ENCODE data around the gene WDR62.

Gene WDR62

GRCh38 chr19:36081894-36082293 is 27.2 kb downstream of the WDR62 start:
- DNase-seq = no peak

- no peak for DNase-seq
These were observed 28.2 kb downstream of the WDR62 start for GRCh38 chr19:36082916-36083315.

- DNase-seq = no peak
These were observed 29.7 kb downstream of the WDR62 start for GRCh38 chr19:36084231-36085009.

- no peak for DNase-seq
These were observed 31.6 kb downstream of the WDR62 start for GRCh38 chr19:36086326-36086725.

GRCh38 chr19:36089847-36090246 is 35.1 kb downstream of the WDR62 start:
- DNase-seq = no peak

- DNase-seq = no peak
These were observed 36.4 kb downstream of the WDR62 start for GRCh38 chr19:36090910-36091695.

GRCh38 chr19:36092566-36092965 is 37.9 kb downstream of the WDR62 start:
- no peak for DNase-seq

- DNase-seq = peak; percentile 44
These were observed 38.5 kb downstream of the WDR62 start for GRCh38 chr19:36093146-36093662.

GRCh38 chr19:36093687-36094086 is 39.0 kb downstream of the WDR62 start:
- no peak for DNase-seq

GRCh38 chr19:36097036-36097435 is 42.3 kb downstream of the WDR62 start:
- no peak for DNase-seq

- no peak for DNase-seq
These were observed 44.6 kb downstream of the WDR62 start for GRCh38 chr19:36099166-36099785.

GRCh38 chr19:36100476-36100875 is 45.8 kb downstream of the WDR62 start:
- no peak for DNase-seq

GRCh38 chr19:36101550-36102327 is 47.0 kb downstream of the WDR62 start:
- DNase-seq = no peak

GRCh38 chr19:36103040-36103626 is 48.4 kb downstream of the WDR62 start:
- no peak for DNase-seq

- no peak for DNase-seq
These were observed 49.3 kb downstream of the WDR62 start for GRCh38 chr19:36103842-36104552.

- DNase-seq = no peak
These were observed 51.7 kb downstream of the WDR62 start for GRCh38 chr19:36106441-36106840.

- DNase-seq = no peak
These were observed 52.3 kb downstream of the WDR62 start for GRCh38 chr19:36106991-36107390.

GRCh38 chr19:36108684-36109083 is 54.0 kb downstream of the WDR62 start:
- DNase-seq = no peak

GRCh38 chr19:36110487-36111199 is 55.9 kb downstream of the WDR62 start, which contains the start of gene OVOL3:
OVOL3 (plus strand) TSS chr19:36111143; CDS start chr19:36111203, 60 bp downstream.
- DNase-seq = no peak

- no peak for DNase-seq
These were observed 56.5 kb downstream of the WDR62 start for GRCh38 chr19:36111200-36111539.

- DNase-seq = no peak
These were observed 58.0 kb downstream of the WDR62 start for GRCh38 chr19:36112678-36113077.

Data from stimulated activated CD4-positive, alpha-beta T cell treated with anti-CD3 and anti-CD28 coated beads, Interleukin-15, amount 100 ng/mL, for 24 hours (primary cell).